ENCODE measurements around the gene FASTK. TPM values are rescaled to one million over a fixed set of nuclear protein-coding genes. Genes with fewer than 3 reads are reported as not detected.

The FASTK gene
- total RNA-seq, 1 donor, result 87.2 TPM

DNA sequence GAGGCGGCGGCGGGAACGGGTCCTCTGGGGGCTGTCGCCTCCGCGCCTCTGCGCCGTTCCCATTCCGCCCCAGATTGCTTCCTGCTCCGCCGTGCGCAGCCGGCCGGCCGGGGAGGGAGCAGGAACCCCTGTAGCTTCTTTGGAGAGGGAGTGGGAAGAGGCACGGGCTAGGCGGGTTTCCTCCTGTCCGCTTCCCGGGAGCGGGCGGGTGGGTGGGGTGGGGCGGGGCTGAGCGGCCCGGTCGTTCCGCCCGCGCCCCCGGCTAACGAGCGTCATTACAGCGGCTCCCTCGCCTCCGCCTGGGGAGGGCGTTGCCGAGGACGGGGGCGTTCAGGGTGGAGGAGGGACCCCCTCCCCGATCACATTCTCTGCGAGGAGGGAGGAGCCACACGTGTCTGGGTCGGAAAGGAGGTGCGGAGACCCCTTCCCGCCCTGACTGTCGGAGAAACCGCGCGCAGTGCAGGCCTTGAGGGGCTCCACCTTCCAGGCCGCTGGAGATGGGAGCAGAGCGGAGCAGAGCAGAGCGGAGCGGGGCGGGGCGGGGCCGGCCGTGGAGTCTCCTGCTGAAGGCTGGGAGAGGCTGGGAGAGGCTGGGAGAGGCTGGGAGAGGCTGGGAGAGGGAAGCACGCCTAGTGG, 45.4 kb upstream of the FASTK start:
- peak overlapping the region; percentile 49 for H3K4me3 ChIP-seq (ENCODE audit: low read depth, low read length)
- DNase-seq (ENCODE audit: low read depth), result peak; percentile 21
- TF ChIP-seq, protein P1, sequence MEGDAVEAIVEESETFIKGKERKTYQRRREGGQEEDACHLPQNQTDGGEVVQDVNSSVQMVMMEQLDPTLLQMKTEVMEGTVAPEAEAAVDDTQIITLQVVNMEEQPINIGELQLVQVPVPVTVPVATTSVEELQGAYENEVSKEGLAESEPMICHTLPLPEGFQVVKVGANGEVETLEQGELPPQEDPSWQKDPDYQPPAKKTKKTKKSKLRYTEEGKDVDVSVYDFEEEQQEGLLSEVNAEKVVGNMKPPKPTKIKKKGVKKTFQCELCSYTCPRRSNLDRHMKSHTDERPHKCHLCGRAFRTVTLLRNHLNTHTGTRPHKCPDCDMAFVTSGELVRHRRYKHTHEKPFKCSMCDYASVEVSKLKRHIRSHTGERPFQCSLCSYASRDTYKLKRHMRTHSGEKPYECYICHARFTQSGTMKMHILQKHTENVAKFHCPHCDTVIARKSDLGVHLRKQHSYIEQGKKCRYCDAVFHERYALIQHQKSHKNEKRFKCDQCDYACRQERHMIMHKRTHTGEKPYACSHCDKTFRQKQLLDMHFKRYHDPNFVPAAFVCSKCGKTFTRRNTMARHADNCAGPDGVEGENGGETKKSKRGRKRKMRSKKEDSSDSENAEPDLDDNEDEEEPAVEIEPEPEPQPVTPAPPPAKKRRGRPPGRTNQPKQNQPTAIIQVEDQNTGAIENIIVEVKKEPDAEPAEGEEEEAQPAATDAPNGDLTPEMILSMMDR (IDR thresholded peaks at IDR 0.05; ENCODE audit: insufficient read depth, low read depth, low read length), result no peak

DNA sequence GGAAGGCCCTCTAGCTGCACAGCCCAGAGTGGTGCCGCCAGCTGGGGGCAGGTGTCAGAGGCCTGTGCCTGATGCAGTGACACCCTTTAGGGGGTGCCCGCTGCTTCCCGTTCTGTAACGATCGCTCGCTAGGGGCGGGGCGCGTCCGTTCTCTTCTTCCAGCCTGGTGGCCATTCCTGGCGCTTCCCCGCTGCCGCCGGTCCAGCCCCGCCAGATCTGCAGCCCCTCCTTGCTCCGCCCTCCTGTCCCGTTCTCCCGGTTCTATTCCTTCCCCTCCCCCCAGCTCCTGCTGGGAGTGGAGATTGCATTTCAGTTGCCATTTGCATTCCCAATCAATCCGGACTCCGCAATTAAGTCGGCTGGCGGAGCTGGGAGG, 44.8 kb upstream of the FASTK start:
- peak overlapping the region; percentile 49 for H3K4me3 ChIP-seq (ENCODE audit: low read depth, low read length)
- TF ChIP-seq, protein P1 (IDR thresholded peaks at IDR 0.05; ENCODE audit: insufficient read depth, low read depth, low read length), result peak; percentile 16
- DNase-seq (ENCODE audit: low read depth), result peak; percentile 23

DNA sequence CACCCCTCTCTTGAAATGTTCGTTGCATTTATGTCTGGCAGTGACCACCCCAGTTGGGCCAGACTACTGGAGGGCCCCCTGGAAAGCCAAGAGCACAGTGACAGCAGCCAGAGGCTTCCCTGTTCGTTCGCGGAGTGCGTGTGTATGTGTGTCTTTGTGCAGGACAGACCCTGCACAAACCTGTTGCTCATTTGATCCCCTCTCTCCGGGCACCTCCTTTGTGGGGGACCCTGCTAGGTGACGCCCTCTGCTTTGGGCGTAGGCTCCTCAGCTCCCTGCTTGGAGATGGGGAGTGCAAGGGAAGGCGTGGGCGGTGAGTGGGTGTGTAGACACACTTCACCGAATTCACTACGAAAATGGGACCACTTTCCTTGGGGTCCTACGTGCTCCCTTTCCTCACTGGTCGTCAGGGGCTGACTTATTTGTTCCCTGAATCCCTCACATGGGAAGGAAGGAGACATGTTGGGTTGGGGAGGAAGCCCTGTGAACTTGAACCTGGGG, 44.3 kb upstream of the FASTK start:
- no peak for DNase-seq (ENCODE audit: low read depth)
- no peak overlapping the region for H3K4me3 ChIP-seq (ENCODE audit: low read depth, low read length)
- TF ChIP-seq, protein P1 (IDR thresholded peaks at IDR 0.05; ENCODE audit: insufficient read depth, low read depth, low read length), result no peak

DNA sequence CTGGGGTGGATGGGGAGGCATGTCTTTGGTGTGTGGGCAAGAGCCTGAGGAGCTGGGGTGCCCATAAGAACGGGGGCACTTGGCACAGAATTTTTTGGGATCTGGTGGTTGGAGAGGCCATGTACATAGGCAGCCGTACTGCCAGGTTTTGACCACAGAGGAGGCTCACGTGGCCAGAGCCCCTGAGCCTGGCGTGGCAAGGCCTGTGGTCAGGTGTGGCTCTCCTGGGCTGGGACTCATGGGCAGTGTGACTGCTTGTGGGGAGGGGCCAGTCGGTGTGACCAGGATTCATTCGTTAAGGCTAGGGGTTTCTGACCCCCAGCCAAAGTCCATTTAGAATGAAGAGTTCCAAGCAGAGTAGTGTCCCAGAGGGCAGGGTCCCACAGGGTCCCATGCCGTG, 43.9 kb upstream of the FASTK start:
- TF ChIP-seq, protein P1 (IDR thresholded peaks at IDR 0.05; ENCODE audit: insufficient read depth, low read depth, low read length), result no peak
- no peak for DNase-seq (ENCODE audit: low read depth)

DNA sequence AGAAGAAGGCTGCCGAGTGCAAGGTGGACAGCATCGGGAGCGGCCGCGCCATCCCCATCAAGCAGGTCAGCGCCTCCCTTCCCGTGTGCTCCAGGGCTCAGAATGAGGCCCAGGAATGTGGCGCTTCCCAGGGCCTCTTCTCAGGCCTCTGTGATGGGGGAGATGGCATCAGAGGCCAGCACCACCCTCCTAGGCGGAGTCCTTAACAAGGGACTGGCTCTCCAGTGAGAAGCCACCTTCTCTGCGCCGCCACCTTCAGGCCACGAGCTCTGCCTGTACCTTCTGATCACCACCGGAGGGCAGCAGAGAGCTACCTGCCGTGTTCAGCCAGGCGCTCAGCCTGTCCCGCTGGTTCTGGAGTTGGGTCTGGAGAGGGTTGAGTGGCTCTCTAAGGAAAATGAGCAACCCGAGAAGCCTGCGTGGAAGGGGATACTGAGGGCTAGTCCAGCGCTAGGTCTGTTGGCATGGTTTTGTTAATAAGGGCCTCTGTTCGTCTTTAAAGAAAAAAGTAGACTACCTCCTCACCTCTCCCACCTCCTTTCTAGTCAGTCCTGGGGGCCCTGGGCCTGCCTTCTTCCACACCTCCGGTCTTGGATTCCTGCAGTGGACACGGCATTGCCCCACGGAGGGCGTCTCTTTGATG, 43.3 kb upstream of the FASTK start:
- H3K4me3 ChIP-seq (ENCODE audit: low read depth, low read length), result no peak overlapping the region
- DNase-seq (ENCODE audit: low read depth), result peak; percentile 75
- TF ChIP-seq, protein P1 (IDR thresholded peaks at IDR 0.05; ENCODE audit: insufficient read depth, low read depth, low read length), result peak; percentile 99

More for the DNA sequence above, 43.9 kb upstream of the FASTK start:
- H3K4me3 ChIP-seq (ENCODE audit: low read depth, low read length), result no peak overlapping the region

DNA sequence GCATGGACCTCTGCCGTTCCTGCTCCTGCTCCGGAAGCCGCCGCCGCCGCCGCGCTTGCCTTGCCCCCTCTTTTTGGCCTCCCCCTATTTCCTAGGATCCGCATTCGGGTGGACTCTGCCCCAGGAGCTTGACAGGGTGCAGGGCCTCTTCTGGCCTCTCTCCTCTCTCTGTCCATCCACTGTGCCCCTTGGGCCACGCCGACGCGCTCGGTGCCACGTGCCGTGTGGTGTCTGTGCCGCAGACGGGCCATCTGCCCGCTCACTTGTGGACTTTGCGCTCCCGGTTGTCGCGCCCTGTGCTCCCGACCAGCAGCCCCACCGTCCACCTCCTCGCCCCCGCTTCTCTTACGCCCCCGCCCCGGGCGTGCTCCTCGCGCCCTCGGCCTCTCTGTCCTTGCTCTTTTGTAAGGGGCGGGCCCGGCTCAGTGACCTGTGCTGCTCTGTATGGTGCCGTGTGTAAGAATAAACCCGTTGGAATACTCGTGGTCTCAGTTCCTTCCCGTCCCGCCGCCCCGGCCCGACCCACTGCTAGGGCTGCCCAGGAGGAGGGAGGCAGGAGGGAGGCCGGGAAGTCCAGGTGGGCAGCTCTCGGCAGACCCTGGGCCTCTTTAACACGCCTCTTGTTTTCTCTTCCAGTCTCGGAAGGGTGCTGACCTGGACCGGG, 42.7 kb upstream of the FASTK start:
- no peak overlapping the region for H3K4me3 ChIP-seq (ENCODE audit: low read depth, low read length)
- no peak for DNase-seq (ENCODE audit: low read depth)
- TF ChIP-seq, protein P1 (IDR thresholded peaks at IDR 0.05; ENCODE audit: insufficient read depth, low read depth, low read length), result no peak

Measured in fibroblast of villous mesenchyme (primary cell).